Adrenal gland (tissue), 5 donors: ENCODE results near the gene VNN1.

ENCODE experiments used
- CTCF ChIP-seq, 6 experiments: fragments of 450-650 bp in 4 of 6; fragments of 200-600 bp in 2 of 6; sonication (generic) in 1 of 6; IDR thresholded peaks; 1 replicate in 5 of 6; 2 replicates in 1 of 6; pipeline versions ENCODE4 v1.5.1 to v1.8.0; 2016 to 2021; ENCODE audit warnings: antibody characterized with exemption in 6 of 6, mild to moderate bottlenecking in 2 of 6, moderate library complexity in 1 of 6
- POLR2A ChIP-seq, 2 donors: fragments of 450-650 bp; IDR thresholded peaks; one replicate each; pipeline ENCODE4 v1.6.1; 2017; ENCODE audit warnings: antibody characterized with exemption in 2 of 2, mild to moderate bottlenecking in 2 of 2, moderate library complexity in 1 of 2
- donor health status: DM: no; HTN: no; CAD: no.

GRCh38 chr6:132703936-132704335 lies 9.9 kb downstream of the VNN1 start:
- TF ChIP-seq CTCF (IDR thresholded peaks at IDR 0.05) (no peak), POLR2A (IDR thresholded peaks at IDR 0.05) (no peak)
